ENCODE results near the gene DLL3. TPM values are rescaled to one million over a fixed set of nuclear protein-coding genes. Genes with fewer than 3 reads are reported as not detected.
A peak's percentile ranks its signal among the peaks of the same experiment; 100 is the strongest.

The DLL3 gene
- total and polyA plus RNA-seq, 9 of the 15 experiments (the other 6 are each of a cell fraction or from before 2014, with no cell fraction given), result 0.80 to 6.3 (median 1.2) TPM

DNA sequence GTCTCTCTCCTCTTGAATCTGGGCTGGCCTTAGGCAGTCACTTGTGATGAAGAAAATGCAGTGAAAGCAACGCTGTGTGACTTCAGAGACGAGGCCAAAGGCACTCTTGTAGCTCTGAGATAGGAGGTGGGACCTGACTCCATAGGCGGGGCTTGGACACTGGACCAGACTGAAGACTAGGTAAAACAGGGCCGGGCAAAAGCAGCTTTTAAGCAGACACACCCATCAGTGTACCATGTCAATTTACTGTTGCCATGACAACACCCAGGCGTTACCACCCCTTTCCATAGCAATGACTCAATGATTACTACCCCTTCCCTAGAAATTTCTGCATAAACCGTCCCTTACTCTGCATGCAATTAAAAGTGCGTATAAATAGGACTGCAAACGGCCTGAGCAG lies 47.9 kb downstream of the DLL3 start (continued):
- TF ChIP-seq SAFB (IDR thresholded peaks at IDR 0.05; ENCODE audit: borderline replicate concordance, low read depth, low read length) (no peak), ZNF318 (IDR thresholded peaks at IDR 0.05; ENCODE audit: borderline replicate concordance in 1 of 2, low read depth in 1 of 2) (no peak), EGR1 (conservative IDR thresholded peaks at IDR 0.05) (no peak), IRF2 (CRISPR knock-in tag; IDR thresholded peaks at IDR 0.05) (no peak), KAT2B (IDR thresholded peaks at IDR 0.05; ENCODE audit: low read depth, low read length) (no peak), BACH1 (tag; IDR thresholded peaks at IDR 0.05) (no peak), CC2D1A (IDR thresholded peaks at IDR 0.05) (peak; percentile 73), E2F6 (IDR thresholded peaks at IDR 0.05; ENCODE audit: borderline replicate concordance in 1 of 2, extremely low read depth in 1 of 2, insufficient read depth in 1 of 2, insufficient read length in 1 of 2, low read depth in 1 of 2, low read length in 1 of 2, poor library complexity in 1 of 2, severe bottlenecking in 1 of 2) (no peak), ZNF644 (tag; IDR thresholded peaks at IDR 0.05; ENCODE audit: low read depth) (no peak), TAF9B (IDR thresholded peaks at IDR 0.05; ENCODE audit: partially characterized antibody) (no peak)
- TF ChIP-seq, protein P1, sequence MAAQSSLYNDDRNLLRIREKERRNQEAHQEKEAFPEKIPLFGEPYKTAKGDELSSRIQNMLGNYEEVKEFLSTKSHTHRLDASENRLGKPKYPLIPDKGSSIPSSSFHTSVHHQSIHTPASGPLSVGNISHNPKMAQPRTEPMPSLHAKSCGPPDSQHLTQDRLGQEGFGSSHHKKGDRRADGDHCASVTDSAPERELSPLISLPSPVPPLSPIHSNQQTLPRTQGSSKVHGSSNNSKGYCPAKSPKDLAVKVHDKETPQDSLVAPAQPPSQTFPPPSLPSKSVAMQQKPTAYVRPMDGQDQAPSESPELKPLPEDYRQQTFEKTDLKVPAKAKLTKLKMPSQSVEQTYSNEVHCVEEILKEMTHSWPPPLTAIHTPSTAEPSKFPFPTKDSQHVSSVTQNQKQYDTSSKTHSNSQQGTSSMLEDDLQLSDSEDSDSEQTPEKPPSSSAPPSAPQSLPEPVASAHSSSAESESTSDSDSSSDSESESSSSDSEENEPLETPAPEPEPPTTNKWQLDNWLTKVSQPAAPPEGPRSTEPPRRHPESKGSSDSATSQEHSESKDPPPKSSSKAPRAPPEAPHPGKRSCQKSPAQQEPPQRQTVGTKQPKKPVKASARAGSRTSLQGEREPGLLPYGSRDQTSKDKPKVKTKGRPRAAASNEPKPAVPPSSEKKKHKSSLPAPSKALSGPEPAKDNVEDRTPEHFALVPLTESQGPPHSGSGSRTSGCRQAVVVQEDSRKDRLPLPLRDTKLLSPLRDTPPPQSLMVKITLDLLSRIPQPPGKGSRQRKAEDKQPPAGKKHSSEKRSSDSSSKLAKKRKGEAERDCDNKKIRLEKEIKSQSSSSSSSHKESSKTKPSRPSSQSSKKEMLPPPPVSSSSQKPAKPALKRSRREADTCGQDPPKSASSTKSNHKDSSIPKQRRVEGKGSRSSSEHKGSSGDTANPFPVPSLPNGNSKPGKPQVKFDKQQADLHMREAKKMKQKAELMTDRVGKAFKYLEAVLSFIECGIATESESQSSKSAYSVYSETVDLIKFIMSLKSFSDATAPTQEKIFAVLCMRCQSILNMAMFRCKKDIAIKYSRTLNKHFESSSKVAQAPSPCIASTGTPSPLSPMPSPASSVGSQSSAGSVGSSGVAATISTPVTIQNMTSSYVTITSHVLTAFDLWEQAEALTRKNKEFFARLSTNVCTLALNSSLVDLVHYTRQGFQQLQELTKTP (IDR thresholded peaks at IDR 0.05; ENCODE audit: low read depth in 1 of 2, partially characterized antibody in 2 of 2), result no peak
- TF ChIP-seq, protein P2, sequence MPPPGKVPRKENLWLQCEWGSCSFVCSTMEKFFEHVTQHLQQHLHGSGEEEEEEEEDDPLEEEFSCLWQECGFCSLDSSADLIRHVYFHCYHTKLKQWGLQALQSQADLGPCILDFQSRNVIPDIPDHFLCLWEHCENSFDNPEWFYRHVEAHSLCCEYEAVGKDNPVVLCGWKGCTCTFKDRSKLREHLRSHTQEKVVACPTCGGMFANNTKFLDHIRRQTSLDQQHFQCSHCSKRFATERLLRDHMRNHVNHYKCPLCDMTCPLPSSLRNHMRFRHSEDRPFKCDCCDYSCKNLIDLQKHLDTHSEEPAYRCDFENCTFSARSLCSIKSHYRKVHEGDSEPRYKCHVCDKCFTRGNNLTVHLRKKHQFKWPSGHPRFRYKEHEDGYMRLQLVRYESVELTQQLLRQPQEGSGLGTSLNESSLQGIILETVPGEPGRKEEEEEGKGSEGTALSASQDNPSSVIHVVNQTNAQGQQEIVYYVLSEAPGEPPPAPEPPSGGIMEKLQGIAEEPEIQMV (tag; conservative IDR thresholded peaks at IDR 0.05; ENCODE audit: low read depth), result peak; percentile 96

All from K562 (cell line).